Activated naive CD4-positive, alpha-beta T cell treated with anti-CD3 and anti-CD28 coated beads, Interleukin-2, amount 50 U/mL, for 24 hours (primary cell): ENCODE data around the gene ZNF844.
"Not testable (repeated sequence)": the region's sequence is repeated elsewhere in the genome, so short reads cannot be mapped to it uniquely, and the experiment has no call there.

Experiments
- H3K27ac Mint-ChIP-seq: one replicate; pipeline ENCODE4 v1.8.0; 2021; ENCODE audit warnings: mild to moderate bottlenecking, mixed read lengths
- H3K27me3 Mint-ChIP-seq: one replicate; pipeline ENCODE4 v1.8.0; 2021; ENCODE audit warnings: mixed read lengths
- H3K36me3 Mint-ChIP-seq: one replicate; pipeline ENCODE4 v1.8.0; 2021; ENCODE audit warnings: mixed read lengths
- H3K4me1 Mint-ChIP-seq: one replicate; pipeline ENCODE4 v1.8.0; 2021; ENCODE audit warnings: mixed read lengths
- H3K4me3 Mint-ChIP-seq: one replicate; pipeline ENCODE4 v1.8.0; 2021; ENCODE audit warnings: mild to moderate bottlenecking, mixed read lengths
- H3K9me3 Mint-ChIP-seq: one replicate; pipeline ENCODE4 v1.8.0; 2021; ENCODE audit warnings: mixed read lengths

ZNF844 gene

DNA sequence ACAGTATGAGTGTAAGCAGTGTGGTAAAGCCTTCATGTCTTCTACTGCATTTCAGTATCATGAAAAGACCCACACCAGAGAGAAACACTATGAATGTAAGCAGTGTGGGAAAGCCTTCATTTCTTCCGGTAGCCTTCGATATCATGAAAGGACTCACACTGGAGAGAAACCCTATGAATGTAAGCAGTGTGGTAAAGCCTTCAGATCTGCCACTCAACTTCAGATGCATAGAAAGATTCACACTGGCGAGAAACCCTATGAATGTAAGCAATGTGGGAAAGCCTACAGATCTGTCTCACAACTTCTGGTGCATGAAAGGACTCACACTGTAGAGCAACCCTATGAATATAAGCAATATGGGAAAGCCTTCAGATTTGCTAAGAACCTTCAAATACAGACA lies 12.8 kb downstream of the ZNF844 start:
- Mint-ChIP-seq H3K4me1 (no peaks in the 10 kb centered on the region), H3K27me3 (no peaks in the 10 kb centered on the region), H3K27ac (no peak overlapping the region), H3K9me3 (peaks cover 11% of the 10 kb centered on the region), H3K4me3 (no peak overlapping the region), H3K36me3 (peaks cover 43% of the 10 kb centered on the region)

- not testable (repeated sequence) for H3K27ac Mint-ChIP-seq, H3K27me3 Mint-ChIP-seq, H3K9me3 Mint-ChIP-seq, H3K4me1 Mint-ChIP-seq, H3K4me3 Mint-ChIP-seq
- peaks cover 13% of the 10 kb centered on the region for H3K36me3 Mint-ChIP-seq
Measured at GRCh38 chr19:12083336-12083735, 18.8 kb downstream of the ZNF844 start.

DNA sequence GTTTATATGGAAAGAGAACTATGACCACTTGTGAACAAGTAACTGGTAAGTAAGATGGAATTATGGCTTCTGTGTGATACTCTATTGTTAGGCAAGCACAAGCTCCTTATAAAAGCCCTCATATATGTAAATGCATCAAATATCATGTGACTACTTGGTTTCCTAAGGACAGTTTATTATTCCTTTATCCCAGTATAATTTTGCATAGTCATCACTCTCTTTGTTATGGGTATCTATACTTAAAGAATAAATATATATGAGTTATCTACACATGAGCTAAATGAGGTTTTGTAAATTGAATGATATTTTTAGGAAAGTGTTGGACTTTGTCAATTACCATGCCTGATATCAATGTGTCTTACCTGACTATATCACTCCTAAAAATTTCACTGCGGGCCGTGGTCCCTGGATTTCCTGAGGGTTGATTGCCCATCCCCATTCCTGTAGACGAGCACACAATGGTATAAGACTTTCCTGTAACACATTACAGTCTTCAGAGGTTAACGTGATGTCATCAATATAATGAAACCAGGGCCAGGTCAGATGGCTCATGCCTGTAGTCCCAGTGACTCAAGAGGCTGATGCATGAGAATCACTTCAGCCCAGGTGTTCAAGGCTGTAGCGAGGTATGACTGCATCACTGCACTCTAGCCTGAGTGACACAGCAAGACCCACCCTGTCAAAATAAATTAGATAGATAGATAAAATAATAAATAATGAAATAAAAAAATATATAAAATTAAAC lies 20.7 kb downstream of the ZNF844 start:
- Mint-ChIP-seq H3K4me3 (no peak overlapping the region), H3K4me1 (no peaks in the 10 kb centered on the region), H3K36me3 (peaks cover 8% of the 10 kb centered on the region), H3K27me3 (no peaks in the 10 kb centered on the region), H3K27ac (no peak overlapping the region), H3K9me3 (peaks cover 4% of the 10 kb centered on the region)

- Mint-ChIP-seq H3K27me3 (peaks cover 2% of the 10 kb centered on the region), H3K27ac (no peak overlapping the region), H3K9me3 (peaks cover 4% of the 10 kb centered on the region), H3K4me3 (peak overlapping the region; percentile 71), H3K4me1 (peaks cover 11% of the 10 kb centered on the region), H3K36me3 (peaks cover 5% of the 10 kb centered on the region)
Measured at GRCh38 chr19:12090807-12091206, 26.3 kb downstream of the ZNF844 start.

GRCh38 chr19:12092065-12092867 lies 27.7 kb downstream of the ZNF844 start:
- Mint-ChIP-seq H3K27me3 (peaks cover 2% of the 10 kb centered on the region), H3K27ac (no peak overlapping the region), H3K36me3 (peaks cover 6% of the 10 kb centered on the region), H3K9me3 (peaks cover 4% of the 10 kb centered on the region), H3K4me3 (peak overlapping the region; percentile 84), H3K4me1 (peaks cover 11% of the 10 kb centered on the region)

DNA sequence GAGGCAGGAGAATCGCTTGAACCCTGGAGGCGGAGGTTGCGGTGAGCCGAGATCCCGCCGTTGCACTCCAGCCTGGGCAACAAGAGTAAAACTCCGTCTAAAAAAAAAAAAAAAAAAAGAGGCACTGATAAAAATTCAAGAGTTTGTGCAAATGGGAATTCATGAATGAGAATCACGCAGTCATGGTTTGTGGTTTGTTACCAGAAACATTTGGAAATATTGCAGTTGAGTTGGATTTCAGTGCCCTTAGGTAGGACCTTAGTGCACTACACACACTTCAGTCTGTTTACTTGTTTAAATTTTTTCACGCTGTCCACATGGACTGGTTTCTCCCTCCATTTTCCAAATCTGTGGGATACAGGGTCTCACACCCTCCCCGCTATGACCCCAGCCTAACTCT lies 28.4 kb downstream of the ZNF844 start:
- H3K27me3 Mint-ChIP-seq = peaks cover 2% of the 10 kb centered on the region
- H3K4me3 Mint-ChIP-seq = peak overlapping the region; percentile 84
- peak overlapping the region; percentile 24 for H3K27ac Mint-ChIP-seq
- peaks cover 11% of the 10 kb centered on the region for H3K4me1 Mint-ChIP-seq
- peaks cover 5% of the 10 kb centered on the region for H3K36me3 Mint-ChIP-seq
- H3K9me3 Mint-ChIP-seq = no peaks in the 10 kb centered on the region

- Mint-ChIP-seq H3K36me3 (peaks cover 5% of the 10 kb centered on the region), H3K4me3 (peak overlapping the region; percentile 84), H3K27me3 (peaks cover 2% of the 10 kb centered on the region), H3K9me3 (no peaks in the 10 kb centered on the region), H3K4me1 (peaks cover 11% of the 10 kb centered on the region), H3K27ac (no peak overlapping the region)
Measured at GRCh38 chr19:12093777-12094176, 29.2 kb downstream of the ZNF844 start.

DNA sequence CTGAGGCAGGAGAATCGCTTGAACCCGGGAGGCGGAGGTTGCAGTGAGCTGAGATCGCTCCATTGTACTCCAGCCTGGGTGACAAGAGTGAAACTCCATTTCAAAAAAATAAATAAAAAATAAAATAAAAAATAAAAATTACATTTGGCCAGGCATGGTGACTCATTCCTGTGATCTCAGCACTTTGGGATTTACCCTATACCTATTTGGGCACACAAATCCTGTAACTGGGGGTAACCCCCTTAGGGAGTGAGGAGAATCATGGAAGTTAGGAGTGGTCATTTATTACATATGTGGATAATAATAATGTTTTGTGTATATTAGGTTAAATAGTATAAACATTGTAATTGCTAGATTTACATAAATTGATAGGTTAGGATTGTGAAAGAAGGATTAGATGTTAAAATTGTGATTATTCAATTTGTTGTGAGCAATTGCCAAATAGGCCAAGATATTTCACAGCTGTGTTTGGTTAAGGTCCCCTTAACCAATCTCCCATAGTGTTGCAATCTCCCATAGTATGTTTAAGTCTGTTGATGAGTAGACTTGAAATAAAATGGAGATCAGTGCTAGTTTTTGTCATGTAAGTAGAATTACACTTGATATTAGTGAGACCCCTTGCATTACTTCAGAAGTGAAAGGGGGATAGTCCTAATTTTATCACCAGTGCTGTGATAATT lies 30.7 kb downstream of the ZNF844 start:
- Mint-ChIP-seq H3K27me3 (peaks cover 2% of the 10 kb centered on the region), H3K27ac (no peak overlapping the region), H3K4me1 (peaks cover 11% of the 10 kb centered on the region)

DNA sequence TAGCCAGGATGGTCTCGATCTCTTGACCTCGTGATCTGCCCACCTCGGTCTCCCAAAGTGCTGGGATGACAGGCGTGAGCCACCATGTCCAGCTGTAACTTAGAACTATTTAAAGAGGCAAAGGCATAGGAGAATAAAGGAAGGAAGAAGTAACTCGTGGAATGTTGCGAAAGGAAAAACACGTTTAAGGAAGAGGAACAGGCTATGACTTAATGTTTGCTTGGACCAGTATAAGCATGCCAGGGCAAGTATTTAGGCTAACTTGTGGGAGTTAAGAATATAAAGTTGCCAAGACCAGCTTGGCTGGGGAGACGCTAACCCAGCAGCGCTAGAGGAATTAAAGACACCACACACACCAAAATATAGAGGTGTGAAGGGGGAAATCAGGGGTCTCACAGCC lies 33.5 kb downstream of the ZNF844 start:
- H3K9me3 Mint-ChIP-seq = no peaks in the 10 kb centered on the region
- H3K4me3 Mint-ChIP-seq = no peak overlapping the region
- peaks cover 5% of the 10 kb centered on the region for H3K36me3 Mint-ChIP-seq
- no peak overlapping the region for H3K27ac Mint-ChIP-seq
- peaks cover 3% of the 10 kb centered on the region for H3K4me1 Mint-ChIP-seq
- H3K27me3 Mint-ChIP-seq = peaks cover 2% of the 10 kb centered on the region

More for the DNA sequence above, 30.7 kb downstream of the ZNF844 start:
- H3K4me3 Mint-ChIP-seq = no peak overlapping the region
- peaks cover 5% of the 10 kb centered on the region for H3K36me3 Mint-ChIP-seq
- no peaks in the 10 kb centered on the region for H3K9me3 Mint-ChIP-seq

- not testable (repeated sequence) for H3K27ac Mint-ChIP-seq, H3K36me3 Mint-ChIP-seq, H3K4me3 Mint-ChIP-seq, H3K4me1 Mint-ChIP-seq, H3K9me3 Mint-ChIP-seq, H3K27me3 Mint-ChIP-seq
Measured at GRCh38 chr19:12103909-12104308, 39.4 kb downstream of the ZNF844 start.

- H3K27ac Mint-ChIP-seq = no peak overlapping the region
- H3K27me3 Mint-ChIP-seq = no peaks in the 10 kb centered on the region
- peaks cover 8% of the 10 kb centered on the region for H3K4me1 Mint-ChIP-seq
- H3K36me3 Mint-ChIP-seq = peaks cover 4% of the 10 kb centered on the region
- peaks cover 9% of the 10 kb centered on the region for H3K9me3 Mint-ChIP-seq
- no peak overlapping the region for H3K4me3 Mint-ChIP-seq
Measured at GRCh38 chr19:12111176-12111575, 46.6 kb downstream of the ZNF844 start.

DNA sequence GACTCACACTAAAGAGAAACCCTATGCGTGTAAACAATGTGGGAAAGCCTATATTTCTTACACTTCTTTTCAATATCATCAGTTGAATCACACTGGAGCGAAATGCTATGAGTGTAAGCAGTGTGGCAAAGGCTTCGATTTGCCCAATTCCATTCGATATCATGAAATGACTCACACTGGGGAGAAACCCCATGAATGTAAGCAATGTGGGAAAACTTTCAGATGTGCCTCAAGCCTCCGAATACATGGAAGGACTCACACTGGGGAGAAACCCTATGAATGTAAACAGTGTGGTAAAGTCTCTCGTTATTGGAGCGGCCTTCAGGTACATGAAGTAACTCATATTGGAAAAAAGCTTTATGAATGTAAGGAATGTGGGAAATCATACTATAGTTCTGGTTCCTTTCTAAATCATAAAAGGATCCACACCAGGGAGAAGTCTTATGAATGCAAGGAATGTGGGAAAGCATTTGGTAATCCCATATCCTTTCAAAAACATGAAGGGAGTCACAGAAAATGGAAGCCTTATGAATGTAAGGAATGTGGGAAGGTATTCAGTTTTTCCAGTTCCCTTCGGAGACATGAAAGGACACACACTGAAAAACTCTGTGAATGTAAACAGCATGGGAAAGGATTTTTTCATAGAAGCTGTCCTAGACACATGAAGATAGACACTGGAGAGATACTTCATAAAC lies 47.6 kb downstream of the ZNF844 start:
- no peaks in the 10 kb centered on the region for H3K27me3 Mint-ChIP-seq
- H3K4me3 Mint-ChIP-seq = no peak overlapping the region
- H3K9me3 Mint-ChIP-seq = peaks cover 9% of the 10 kb centered on the region
- peaks cover 4% of the 10 kb centered on the region for H3K36me3 Mint-ChIP-seq
- H3K27ac Mint-ChIP-seq = no peak overlapping the region
- H3K4me1 Mint-ChIP-seq = peaks cover 8% of the 10 kb centered on the region

DNA sequence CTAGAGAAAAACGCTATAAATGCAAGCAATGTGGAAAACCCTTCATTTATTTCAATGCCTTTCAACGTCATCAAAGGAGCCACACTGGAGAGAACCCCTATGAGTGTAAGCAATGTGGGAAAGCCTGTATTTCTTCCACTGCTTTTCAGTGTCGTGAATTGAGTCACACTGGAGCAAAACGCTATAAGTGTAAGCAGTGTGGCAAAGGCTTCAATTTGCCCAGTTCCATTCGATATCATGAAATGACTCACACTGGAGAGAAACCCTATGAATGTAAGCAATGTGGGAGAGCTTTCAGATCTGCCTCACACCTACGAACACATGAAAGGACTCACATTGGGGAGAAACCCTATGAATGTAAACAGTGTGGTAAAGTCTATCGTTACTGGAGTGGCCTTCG lies 48.2 kb downstream of the ZNF844 start:
- Mint-ChIP-seq H3K4me3 (no peak overlapping the region), H3K9me3 (peaks cover 9% of the 10 kb centered on the region), H3K27ac (no peak overlapping the region), H3K4me1 (peaks cover 8% of the 10 kb centered on the region), H3K27me3 (no peaks in the 10 kb centered on the region), H3K36me3 (peaks cover 4% of the 10 kb centered on the region)

DNA sequence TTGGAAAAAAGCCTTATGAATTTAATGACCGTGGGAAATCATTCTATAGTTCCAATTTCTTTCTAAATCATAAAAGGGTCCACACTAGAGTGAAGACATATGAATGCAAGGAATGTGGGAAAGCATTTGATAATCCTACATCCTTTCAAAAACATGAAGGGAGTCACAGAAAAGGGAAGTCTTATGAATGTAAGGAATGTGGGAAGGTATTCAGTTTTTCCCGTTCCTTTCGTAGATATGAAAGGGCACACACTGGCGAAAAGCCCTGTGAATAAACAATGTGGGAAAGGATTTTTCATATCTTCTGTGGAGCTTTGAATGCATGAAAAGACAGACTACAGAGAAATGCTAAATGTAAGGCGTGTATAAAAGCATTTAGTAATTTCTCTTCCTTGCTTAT lies 48.6 kb downstream of the ZNF844 start:
- Mint-ChIP-seq H3K4me1 (peaks cover 8% of the 10 kb centered on the region), H3K4me3 (no peak overlapping the region), H3K27me3 (no peaks in the 10 kb centered on the region), H3K36me3 (peaks cover 4% of the 10 kb centered on the region), H3K27ac (no peak overlapping the region), H3K9me3 (peaks cover 9% of the 10 kb centered on the region)

GRCh38 chr19:12117201-12117970 lies 52.9 kb downstream of the ZNF844 start:
- H3K27me3 Mint-ChIP-seq = no peaks in the 10 kb centered on the region
- peaks cover 5% of the 10 kb centered on the region for H3K4me1 Mint-ChIP-seq
- no peak overlapping the region for H3K27ac Mint-ChIP-seq
- peaks cover 4% of the 10 kb centered on the region for H3K9me3 Mint-ChIP-seq
- H3K4me3 Mint-ChIP-seq = no peak overlapping the region
- no peaks in the 10 kb centered on the region for H3K36me3 Mint-ChIP-seq
